Fibroblast of the aortic adventitia (primary cell): Measurements from ENCODE around the gene SIDT1. TPM values are rescaled to one million over a fixed set of nuclear protein-coding genes. Genes with fewer than 3 reads are reported as not detected.

Experiments
- DNase-seq: peaks from one replicate; pipeline ENCODE4 v3.0.0-alpha.2; 2010; ENCODE audit warnings: low read depth
- H3K4me3 ChIP-seq: 2 replicates; pipeline ENCODE4 v1.5.1; 2011; ENCODE audit warnings: low read depth, mild to moderate bottlenecking, control low read depth, low read length, moderate library complexity
- total RNA-seq: library from RNA; depleted of rRNA; stranded (reverse); fragments of >200 nt; gene quantifications from 2 replicates; pipeline ENCODE4 v1.2.3, GENCODE V29; 2012; ENCODE audit warnings: low replicate concordance
- TF ChIP-seq, protein P1 (sequence below): IDR thresholded peaks from 2 replicates; pipeline ENCODE4 v1.5.1; 2011; ENCODE audit warnings: mild to moderate bottlenecking, low read length, control low read depth, inconsistent platforms; ENCODE audit not compliant: insufficient read depth

Gene SIDT1
- total RNA-seq, 1 donor = not detected

DNA sequence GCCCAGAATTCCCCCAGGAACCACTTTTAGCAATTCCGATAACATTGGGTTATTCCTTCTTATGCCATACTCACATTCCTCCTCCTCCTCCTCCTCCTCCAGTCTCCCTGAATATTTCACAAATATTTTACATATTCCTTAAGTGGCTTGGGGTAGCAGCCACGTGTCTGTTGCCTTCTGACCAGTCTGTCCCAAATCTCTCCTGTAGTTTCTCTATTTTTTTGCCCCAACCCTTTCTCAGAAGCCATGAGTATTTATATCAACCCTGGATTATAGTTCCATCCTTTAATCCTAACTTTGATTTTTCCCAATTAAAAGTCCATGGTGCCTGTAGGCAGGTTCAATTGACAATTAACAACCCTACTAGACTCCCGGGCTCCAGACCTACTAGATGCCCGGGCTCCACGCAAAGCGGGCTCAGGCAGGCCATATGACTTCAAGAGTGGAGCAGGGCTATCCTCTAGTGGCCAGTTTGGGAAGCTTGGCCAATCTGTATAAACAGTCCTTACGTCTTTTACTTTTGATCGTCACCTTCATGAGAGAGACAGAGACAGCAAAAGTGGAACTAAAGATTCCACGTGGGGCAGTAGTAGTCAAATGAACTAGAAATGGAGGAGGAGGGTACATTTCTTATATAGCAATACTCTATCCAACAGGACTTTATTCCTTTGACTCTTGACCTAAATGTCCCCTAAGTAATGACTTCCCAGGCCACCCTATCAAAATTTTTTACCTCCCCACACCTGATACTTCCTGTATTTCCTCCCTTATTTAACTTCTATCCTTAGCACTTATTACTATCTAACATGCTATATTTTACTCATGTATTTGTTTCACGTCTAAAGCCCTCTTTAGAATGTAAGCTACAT lies 94.4 kb downstream of the SIDT1 start:
- H3K4me3 ChIP-seq = peak overlapping the region; percentile 11
- peak; percentile 67 for DNase-seq
- TF ChIP-seq, protein P1, sequence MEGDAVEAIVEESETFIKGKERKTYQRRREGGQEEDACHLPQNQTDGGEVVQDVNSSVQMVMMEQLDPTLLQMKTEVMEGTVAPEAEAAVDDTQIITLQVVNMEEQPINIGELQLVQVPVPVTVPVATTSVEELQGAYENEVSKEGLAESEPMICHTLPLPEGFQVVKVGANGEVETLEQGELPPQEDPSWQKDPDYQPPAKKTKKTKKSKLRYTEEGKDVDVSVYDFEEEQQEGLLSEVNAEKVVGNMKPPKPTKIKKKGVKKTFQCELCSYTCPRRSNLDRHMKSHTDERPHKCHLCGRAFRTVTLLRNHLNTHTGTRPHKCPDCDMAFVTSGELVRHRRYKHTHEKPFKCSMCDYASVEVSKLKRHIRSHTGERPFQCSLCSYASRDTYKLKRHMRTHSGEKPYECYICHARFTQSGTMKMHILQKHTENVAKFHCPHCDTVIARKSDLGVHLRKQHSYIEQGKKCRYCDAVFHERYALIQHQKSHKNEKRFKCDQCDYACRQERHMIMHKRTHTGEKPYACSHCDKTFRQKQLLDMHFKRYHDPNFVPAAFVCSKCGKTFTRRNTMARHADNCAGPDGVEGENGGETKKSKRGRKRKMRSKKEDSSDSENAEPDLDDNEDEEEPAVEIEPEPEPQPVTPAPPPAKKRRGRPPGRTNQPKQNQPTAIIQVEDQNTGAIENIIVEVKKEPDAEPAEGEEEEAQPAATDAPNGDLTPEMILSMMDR = peak; percentile 97

DNA sequence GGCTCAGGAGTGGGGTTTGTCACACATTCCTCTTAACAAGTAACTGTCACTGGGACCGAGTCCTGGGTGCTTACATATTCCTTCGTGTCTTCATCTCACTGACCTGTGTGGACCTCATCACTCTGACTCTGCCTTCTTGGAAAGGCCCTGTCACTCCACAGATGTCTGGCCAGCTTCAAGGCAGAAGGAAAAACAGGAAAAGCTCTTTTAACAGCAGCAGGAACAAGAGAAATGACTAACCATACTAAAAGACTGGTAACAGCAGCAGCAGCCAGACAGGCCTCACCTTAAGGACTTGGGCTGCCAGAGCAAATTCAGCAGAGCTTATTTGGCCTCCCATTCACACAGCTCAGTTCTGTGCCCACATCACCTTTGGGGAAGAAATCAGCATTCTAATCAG lies 96.0 kb downstream of the SIDT1 start:
- no peak overlapping the region for H3K4me3 ChIP-seq
- TF ChIP-seq, protein P1 = no peak
- no peak for DNase-seq

DNA sequence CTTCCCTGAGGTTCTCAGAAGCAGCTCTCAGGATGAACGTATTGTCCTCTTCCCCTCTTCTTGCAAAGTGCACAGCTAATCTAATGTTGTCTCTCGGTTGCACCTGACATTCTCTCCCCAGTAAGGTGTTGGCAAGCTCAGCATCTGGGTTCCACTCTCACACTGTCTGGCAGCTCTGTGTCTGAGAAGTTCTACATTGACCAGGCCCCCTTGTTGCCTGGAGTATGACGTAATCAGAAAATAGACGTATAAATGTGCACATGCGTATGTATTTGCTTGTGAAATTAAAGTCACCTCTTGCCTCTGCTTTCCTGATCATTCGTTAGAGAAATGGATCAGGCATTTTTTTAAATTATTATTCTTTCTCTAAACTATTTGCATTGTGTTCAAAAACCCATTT lies 96.4 kb downstream of the SIDT1 start:
- TF ChIP-seq, protein P1 = no peak
- no peak for DNase-seq
- no peak overlapping the region for H3K4me3 ChIP-seq

DNA sequence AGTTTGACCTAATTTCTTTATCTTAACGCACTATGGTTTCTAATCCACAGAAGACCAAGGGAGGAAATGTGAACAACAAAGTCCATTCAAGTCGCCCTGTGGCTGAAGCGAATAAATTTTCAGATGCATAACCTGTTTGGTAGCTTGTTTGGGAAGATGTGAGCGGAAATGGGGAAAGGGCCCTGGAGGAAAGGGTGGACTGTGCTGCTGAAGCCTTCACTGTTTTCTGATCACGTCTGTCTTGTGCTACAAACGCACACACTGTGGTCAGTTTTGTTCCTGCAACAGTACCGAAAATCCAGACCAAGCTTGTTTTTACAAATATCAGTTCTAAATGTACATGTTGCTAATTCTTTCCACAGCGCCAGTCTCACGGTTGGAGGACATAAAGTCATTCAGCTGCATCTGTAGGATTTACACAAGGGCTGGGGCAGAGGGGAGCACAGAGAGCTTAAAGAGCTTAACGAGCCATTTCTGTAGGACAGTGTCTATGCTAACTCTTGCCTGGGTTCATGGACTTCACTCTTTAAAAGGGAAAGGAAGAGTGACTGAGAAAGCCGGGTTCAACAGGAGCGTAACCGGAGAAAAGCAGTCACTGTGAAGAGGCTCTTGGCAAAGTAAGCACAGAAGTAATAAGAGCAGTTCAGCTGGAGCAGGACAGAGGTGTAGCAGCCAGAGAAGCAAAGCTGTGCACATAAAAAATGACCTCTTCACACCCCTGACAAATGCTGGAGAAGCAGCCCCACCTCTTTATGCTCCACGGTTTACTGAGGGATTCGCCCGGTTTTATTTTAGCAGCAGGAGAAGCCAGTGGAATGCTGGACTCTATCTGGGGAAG lies 97.4 kb downstream of the SIDT1 start:
- no peak overlapping the region for H3K4me3 ChIP-seq
- no peak for DNase-seq
- TF ChIP-seq, protein P1 = no peak

DNA sequence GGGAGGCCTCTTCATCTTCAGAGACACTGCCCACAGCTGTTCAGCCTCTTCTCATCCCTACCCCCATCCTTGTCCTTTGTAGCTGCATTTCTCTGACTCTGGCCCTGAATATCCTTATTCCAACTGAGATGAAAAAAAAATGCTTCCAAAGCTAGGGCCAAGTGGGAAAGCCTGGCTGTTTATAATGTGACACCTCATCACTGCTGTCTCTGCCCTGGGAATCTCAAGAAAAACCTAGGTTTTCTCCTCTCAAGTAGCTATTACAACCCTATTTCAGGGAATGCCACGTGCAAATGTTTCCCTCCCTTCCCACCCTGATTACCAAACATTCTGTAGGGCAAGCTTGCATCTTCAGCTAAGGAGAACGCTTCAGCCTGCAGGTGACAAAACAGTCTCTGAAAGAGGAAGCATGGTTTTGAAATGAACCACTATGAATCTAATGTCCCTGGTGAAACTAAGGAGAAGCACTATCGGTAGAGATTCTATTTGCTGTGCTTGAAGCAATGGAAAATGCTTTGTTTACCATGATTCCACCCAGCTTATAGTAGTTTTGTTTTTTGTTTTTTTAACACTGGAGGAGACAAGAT lies 98.7 kb downstream of the SIDT1 start:
- DNase-seq = no peak
- no peak overlapping the region for H3K4me3 ChIP-seq
- TF ChIP-seq, protein P1 = no peak

DNA sequence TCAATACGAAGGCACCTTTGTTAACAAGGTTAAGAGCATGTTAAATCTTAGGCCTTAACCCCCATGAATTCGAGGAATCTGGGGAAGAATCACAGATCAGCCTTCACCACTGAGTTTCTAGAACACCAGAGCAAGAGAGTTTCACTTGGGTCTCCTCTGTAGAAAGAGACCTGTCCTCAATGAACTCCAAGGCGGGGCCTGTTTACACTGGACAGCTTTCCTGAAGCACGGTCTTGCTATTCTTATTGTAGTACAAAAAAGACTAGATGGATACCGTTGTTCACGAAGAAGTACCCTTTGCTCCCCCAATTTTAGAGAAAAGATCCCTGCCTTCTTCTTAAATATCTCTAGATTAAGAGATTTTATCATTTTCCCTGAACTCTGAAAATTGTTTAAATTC lies 99.2 kb downstream of the SIDT1 start:
- TF ChIP-seq, protein P1 = no peak
- no peak overlapping the region for H3K4me3 ChIP-seq
- DNase-seq = no peak
